Measurements from ENCODE around the gene CRIM1.

The CRIM1 gene

GRCh38 chr2:36511858-36512603 lies 156.5 kb downstream of the CRIM1 start:
- Mint-ChIP-seq H3K36me3 (ENCODE audit: low read depth) (peaks cover 42% of the 10 kb centered on the region), H3K9me3 (no peaks in the 10 kb centered on the region), H3K4me3 (no peak overlapping the region), H3K27ac (no peak overlapping the region), H3K4me1 (no peaks in the 10 kb centered on the region), H3K27me3 (ENCODE audit: low read depth, poor library complexity) (peaks cover 2% of the 10 kb centered on the region)
- DNase-seq: no peak
- TF ChIP-seq, protein P1, sequence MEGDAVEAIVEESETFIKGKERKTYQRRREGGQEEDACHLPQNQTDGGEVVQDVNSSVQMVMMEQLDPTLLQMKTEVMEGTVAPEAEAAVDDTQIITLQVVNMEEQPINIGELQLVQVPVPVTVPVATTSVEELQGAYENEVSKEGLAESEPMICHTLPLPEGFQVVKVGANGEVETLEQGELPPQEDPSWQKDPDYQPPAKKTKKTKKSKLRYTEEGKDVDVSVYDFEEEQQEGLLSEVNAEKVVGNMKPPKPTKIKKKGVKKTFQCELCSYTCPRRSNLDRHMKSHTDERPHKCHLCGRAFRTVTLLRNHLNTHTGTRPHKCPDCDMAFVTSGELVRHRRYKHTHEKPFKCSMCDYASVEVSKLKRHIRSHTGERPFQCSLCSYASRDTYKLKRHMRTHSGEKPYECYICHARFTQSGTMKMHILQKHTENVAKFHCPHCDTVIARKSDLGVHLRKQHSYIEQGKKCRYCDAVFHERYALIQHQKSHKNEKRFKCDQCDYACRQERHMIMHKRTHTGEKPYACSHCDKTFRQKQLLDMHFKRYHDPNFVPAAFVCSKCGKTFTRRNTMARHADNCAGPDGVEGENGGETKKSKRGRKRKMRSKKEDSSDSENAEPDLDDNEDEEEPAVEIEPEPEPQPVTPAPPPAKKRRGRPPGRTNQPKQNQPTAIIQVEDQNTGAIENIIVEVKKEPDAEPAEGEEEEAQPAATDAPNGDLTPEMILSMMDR (IDR thresholded peaks at IDR 0.05): no peak

DNA sequence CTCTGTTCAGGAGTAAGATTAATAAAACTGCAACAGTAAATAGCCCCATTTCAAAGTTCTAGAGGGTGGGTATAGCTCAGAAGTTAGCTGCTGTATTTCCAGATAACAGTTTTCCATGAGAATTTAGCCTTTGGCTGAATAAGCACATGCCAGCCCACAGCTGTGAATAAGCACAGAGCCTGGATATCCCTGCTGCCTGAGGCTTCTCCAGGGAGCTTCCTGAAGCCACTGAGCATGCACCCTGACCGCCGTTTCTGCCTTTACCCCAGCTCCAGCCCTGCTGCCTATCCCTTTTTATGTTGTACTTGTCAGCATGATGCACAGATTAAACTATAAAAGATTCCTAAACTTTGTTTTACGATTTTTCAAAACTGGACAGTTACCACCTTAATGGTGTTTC lies 157.1 kb downstream of the CRIM1 start:
- H3K9me3 Mint-ChIP-seq: no peaks in the 10 kb centered on the region
- H3K4me1 Mint-ChIP-seq: no peaks in the 10 kb centered on the region
- TF ChIP-seq, protein P1 (IDR thresholded peaks at IDR 0.05): no peak
- H3K27me3 Mint-ChIP-seq (ENCODE audit: low read depth, poor library complexity): peaks cover 2% of the 10 kb centered on the region
- no peak overlapping the region for H3K27ac Mint-ChIP-seq
- no peak overlapping the region for H3K4me3 Mint-ChIP-seq
- peaks cover 49% of the 10 kb centered on the region for H3K36me3 Mint-ChIP-seq (ENCODE audit: low read depth)
- no peak for DNase-seq

DNA sequence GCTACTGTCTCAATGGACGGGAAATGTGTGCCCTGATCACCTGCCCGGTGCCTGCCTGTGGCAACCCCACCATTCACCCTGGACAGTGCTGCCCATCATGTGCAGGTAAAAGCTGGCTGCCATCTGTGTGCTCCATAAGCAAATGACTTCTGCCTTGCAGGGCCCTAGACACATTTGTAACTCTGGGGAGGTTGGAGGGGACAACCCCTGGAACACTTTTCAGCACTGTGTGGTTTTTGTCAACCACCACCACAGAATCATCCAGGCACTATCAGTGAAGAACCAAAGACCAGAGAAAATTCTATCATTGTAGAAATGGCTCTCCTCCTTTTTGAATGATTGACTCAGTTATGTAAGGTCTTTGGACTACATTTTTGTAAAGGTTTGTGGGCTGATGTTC lies 158.1 kb downstream of the CRIM1 start:
- H3K27ac Mint-ChIP-seq: no peak overlapping the region
- TF ChIP-seq, protein P1 (IDR thresholded peaks at IDR 0.05): no peak
- H3K9me3 Mint-ChIP-seq: no peaks in the 10 kb centered on the region
- DNase-seq: no peak
- no peaks in the 10 kb centered on the region for H3K4me1 Mint-ChIP-seq
- H3K27me3 Mint-ChIP-seq (ENCODE audit: low read depth, poor library complexity): peaks cover 2% of the 10 kb centered on the region
- H3K4me3 Mint-ChIP-seq: no peak overlapping the region
- H3K36me3 Mint-ChIP-seq (ENCODE audit: low read depth): peaks cover 50% of the 10 kb centered on the region

DNA sequence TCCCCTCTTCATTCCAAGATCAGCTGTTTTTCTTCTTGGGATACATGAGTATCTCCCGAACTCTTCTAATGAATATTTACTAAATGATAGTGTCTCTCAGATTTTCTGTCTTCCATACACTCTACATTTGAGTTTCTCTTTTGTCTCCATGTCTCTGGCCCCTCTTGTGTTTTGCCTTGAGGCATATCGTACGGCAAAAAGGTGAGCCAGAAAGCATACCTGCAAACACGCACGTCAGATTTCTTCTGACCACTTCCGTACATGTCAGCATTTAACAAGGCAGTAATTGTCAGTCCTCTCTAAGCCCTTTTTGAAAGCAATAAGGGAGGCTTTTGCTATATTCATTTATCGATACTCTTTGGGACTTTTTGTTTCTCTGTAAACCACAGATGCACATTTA lies 160.0 kb downstream of the CRIM1 start:
- Mint-ChIP-seq H3K27ac (no peak overlapping the region), H3K36me3 (ENCODE audit: low read depth) (peaks cover 60% of the 10 kb centered on the region)

DNA sequence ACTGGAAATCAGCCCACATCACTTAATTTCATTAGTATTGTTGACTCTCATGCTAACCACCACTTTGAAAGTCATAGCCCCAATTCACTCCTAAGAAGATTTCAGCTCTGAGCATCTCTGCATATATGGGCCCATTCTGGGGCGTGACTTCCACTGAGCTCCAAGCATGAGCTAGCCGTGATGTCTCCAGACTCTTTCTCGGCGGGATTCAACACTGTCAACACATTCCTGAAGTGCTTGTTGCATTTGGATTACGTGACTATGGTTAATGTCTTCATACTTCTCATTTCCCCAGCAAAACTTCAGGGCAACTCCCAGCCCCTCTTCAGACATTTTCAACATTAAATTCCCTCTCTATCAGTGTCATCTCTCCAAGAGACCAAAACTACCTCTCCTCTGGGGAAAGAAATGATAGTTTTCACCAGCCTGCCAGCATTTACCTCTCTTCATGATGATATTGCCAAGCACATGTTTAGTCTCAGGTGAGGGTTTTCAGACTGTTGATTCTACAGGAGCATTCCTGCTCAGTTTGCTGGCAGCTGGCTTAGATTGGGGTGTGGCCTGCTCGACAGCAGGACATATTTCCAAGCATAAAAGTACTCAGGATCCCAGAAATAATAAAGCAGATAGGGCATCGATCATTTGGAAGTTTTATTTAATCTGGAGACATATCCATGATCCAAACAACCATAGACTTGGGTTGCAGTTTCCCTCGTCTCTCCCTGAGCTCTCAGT lies 160.7 kb downstream of the CRIM1 start:
- Mint-ChIP-seq H3K4me3 (no peak overlapping the region), H3K27ac (no peak overlapping the region), H3K4me1 (no peaks in the 10 kb centered on the region), H3K9me3 (no peaks in the 10 kb centered on the region), H3K36me3 (ENCODE audit: low read depth) (peaks cover 67% of the 10 kb centered on the region), H3K27me3 (ENCODE audit: low read depth, poor library complexity) (peaks cover 2% of the 10 kb centered on the region)
- TF ChIP-seq, protein P1 (IDR thresholded peaks at IDR 0.05): no peak
- DNase-seq: no peak

More for the DNA sequence above, 160.0 kb downstream of the CRIM1 start:
- peaks cover 2% of the 10 kb centered on the region for H3K27me3 Mint-ChIP-seq (ENCODE audit: low read depth, poor library complexity)
- H3K4me1 Mint-ChIP-seq: no peaks in the 10 kb centered on the region
- no peak overlapping the region for H3K4me3 Mint-ChIP-seq
- TF ChIP-seq, protein P1 (IDR thresholded peaks at IDR 0.05): no peak
- DNase-seq: no peak
- no peaks in the 10 kb centered on the region for H3K9me3 Mint-ChIP-seq
